Breast epithelium (tissue), 4 donors: ENCODE measurements around the gene CCT3. TPM values are rescaled to one million over a fixed set of nuclear protein-coding genes. Genes with fewer than 3 reads are reported as not detected.
"Not testable (repeated sequence)": the region's sequence is repeated elsewhere in the genome, so short reads cannot be mapped to it uniquely, and the experiment has no call there.

Experiments used
- DNase-seq, 2 donors: peaks; one replicate each; pipeline ENCODE4 v3.0.0-alpha.2; 2019; ENCODE audit warnings: low spot score in 2 of 2
- H3K27ac ChIP-seq, 2 donors: fragments of 200-600 bp; sonication (generic) in 1 of 2; one replicate each; pipeline ENCODE4 v1.5.1; 2016 to 2019; ENCODE audit warnings: mild to moderate bottlenecking in 1 of 2
- H3K27me3 ChIP-seq, 2 donors: fragments of 200-600 bp; sonication (generic) in 1 of 2; one replicate each; pipeline versions ENCODE4 v1.5.1 to v1.6.0; 2017 to 2019; ENCODE audit warnings: control low read depth in 1 of 2, mild to moderate bottlenecking in 1 of 2
- H3K36me3 ChIP-seq: fragments of 200-600 bp; one replicate; pipeline ENCODE4 v1.5.1; 2019
- H3K4me1 ChIP-seq, 2 donors: fragments of 200-600 bp; sonication (generic); one replicate each; pipeline ENCODE4 v1.5.1; 2016 to 2019; ENCODE audit warnings: control low read depth in 1 of 2
- H3K4me3 ChIP-seq, 3 donors: fragments of 200-600 bp; sonication (generic); 1 replicate in 2 of 3; 2 replicates in 1 of 3; pipeline ENCODE4 v1.5.1; 2016 to 2019; ENCODE audit warnings: mild to moderate bottlenecking in 3 of 3, moderate library complexity in 2 of 3
- H3K9me3 ChIP-seq, 2 donors: fragments of 200-600 bp; sonication (generic) in 1 of 2; one replicate each; pipeline ENCODE4 v1.5.1; 2016 to 2019; ENCODE audit warnings: control low read depth in 1 of 2
- CTCF ChIP-seq, 3 donors: fragments of 450-650 bp; IDR thresholded peaks; one replicate each; pipeline ENCODE4 v1.5.1; 2016 to 2017; ENCODE audit warnings: antibody characterized with exemption in 3 of 3, mild to moderate bottlenecking in 3 of 3, moderate library complexity in 3 of 3
- POLR2A ChIP-seq: fragments of 450-650 bp; IDR thresholded peaks from one replicate; pipeline ENCODE4 v1.6.1; 2016; ENCODE audit warnings: antibody characterized with exemption, mild to moderate bottlenecking, moderate library complexity
- POLR2AphosphoS5 ChIP-seq, 3 donors: sonication (generic); formaldehyde crosslinking; IDR thresholded peaks; one replicate each; pipeline ENCODE4 v1.6.1; 2017; ENCODE audit warnings: antibody characterized with exemption in 3 of 3
- intact Hi-C: fragments of 100-400 bp; cut with DNase I; formaldehyde crosslinking; loops from one replicate; pipeline ENCODE4 v1.15.1; 2023; ENCODE audit warnings: low total_unique reads
- total RNA-seq, 3 donors: library from RNA; depleted of rRNA; stranded (reverse); fragments of >200 nt; gene quantifications; one replicate each; pipeline ENCODE4 v1.1.0, GENCODE V29; 2016

The CCT3 gene
- total RNA-seq, 3 donors from 2014 or later: 150 to 263 (median 262) TPM

- Histone ChIP-seq H3K27ac (no peak overlapping the region), H3K9me3 (no peaks in the 10 kb centered on the region), H3K4me1 (no peaks in the 10 kb centered on the region), H3K27me3 (no peaks in the 10 kb centered on the region), H3K4me3 (no peak overlapping the region), H3K36me3 (no peaks in the 10 kb centered on the region)
- no peak for TF ChIP-seq POLR2A
- TF ChIP-seq POLR2AphosphoS5 (IDR thresholded peaks at IDR 0.05): no peak
- TF ChIP-seq CTCF (IDR thresholded peaks at IDR 0.05): no peak
- no peak for DNase-seq
- intact Hi-C loops: no loop called here
Measured at GRCh38 chr1:156342166-156342955, 4.3 kb upstream of the CCT3 start.

- H3K4me3 ChIP-seq: peak overlapping the region; percentile 72 to 88 (median 85)
- H3K4me1 ChIP-seq: peaks cover 6 to 10% of the 10 kb centered on the region in 2 donors
- no peaks in the 10 kb centered on the region for H3K9me3 ChIP-seq
- no peak for TF ChIP-seq CTCF (IDR thresholded peaks at IDR 0.05)
- no peak for TF ChIP-seq POLR2AphosphoS5 (IDR thresholded peaks at IDR 0.05)
- TF ChIP-seq POLR2A: no peak
- peak overlapping the region; percentile 72 to 79 for H3K27ac ChIP-seq
- H3K36me3 ChIP-seq: peaks cover under 1% of the 10 kb centered on the region
- intact Hi-C loops: no loop called here
- H3K27me3 ChIP-seq: no peaks in the 10 kb centered on the region
- DNase-seq: no peak
Measured at GRCh38 chr1:156337888-156338179, 258 bp downstream of the CCT3 start.

- peak overlapping the region; percentile 72 to 88 (median 85) for H3K4me3 ChIP-seq
- no peaks in the 10 kb centered on the region for H3K9me3 ChIP-seq
- peaks cover 6% of the 10 kb centered on the region for H3K36me3 ChIP-seq
- no peak for TF ChIP-seq CTCF (IDR thresholded peaks at IDR 0.05)
- TF ChIP-seq POLR2A: no peak
- TF ChIP-seq POLR2AphosphoS5 (IDR thresholded peaks at IDR 0.05): no peak
- H3K27ac ChIP-seq: peak overlapping the region; percentile 72 to 79
- no peaks in the 10 kb centered on the region for H3K27me3 ChIP-seq
- peaks cover 6 to 10% of the 10 kb centered on the region in 2 donors for H3K4me1 ChIP-seq
- no peak for DNase-seq
- intact Hi-C loops: no loop called here
Measured at GRCh38 chr1:156337052-156337887, 822 bp downstream of the CCT3 start.

- peaks cover 9% of the 10 kb centered on the region for H3K36me3 ChIP-seq
- DNase-seq: no peak
- intact Hi-C loops: no loop called here
- H3K4me1 ChIP-seq: peaks cover 6 to 10% of the 10 kb centered on the region in 2 donors
- no peak overlapping the region for H3K27ac ChIP-seq
- H3K27me3 ChIP-seq: no peaks in the 10 kb centered on the region
- H3K9me3 ChIP-seq: no peaks in the 10 kb centered on the region
- peak overlapping the region in 2 of 3 donors; percentile 72 to 88 for H3K4me3 ChIP-seq
- TF ChIP-seq POLR2A (no peak), CTCF (IDR thresholded peaks at IDR 0.05) (no peak), POLR2AphosphoS5 (IDR thresholded peaks at IDR 0.05) (no peak)
Measured at GRCh38 chr1:156336242-156336641, 1.9 kb downstream of the CCT3 start.

GRCh38 chr1:156323179-156323578 lies 14.9 kb downstream of the CCT3 start:
- H3K27ac ChIP-seq, intact Hi-C loops, H3K36me3 ChIP-seq, H3K27me3 ChIP-seq, H3K4me3 ChIP-seq, H3K4me1 ChIP-seq, H3K9me3 ChIP-seq, DNase-seq: not testable (repeated sequence)
